ENCODE data around the gene PPM1L.

The PPM1L gene

GRCh38 chr3:161016417-161017313, 260.6 kb downstream of the PPM1L start:
- DNase-seq = no peak
- Histone ChIP-seq H2AFZ (ENCODE audit: low read length) (no peak overlapping the region), H3K27ac (ENCODE audit: low read length) (no peak overlapping the region), H3K4me2 (ENCODE audit: low read depth, low read length) (no peak overlapping the region), H3K27me3 (replicated peaks; ENCODE audit: insufficient read depth, low read length) (no peaks in the 10 kb centered on the region), H3K9me3 (replicated peaks; ENCODE audit: insufficient read depth, low read length) (no peaks in the 10 kb centered on the region), H3K9ac (ENCODE audit: low read length) (no peak overlapping the region), H3K79me2 (ENCODE audit: low read length) (no peaks in the 10 kb centered on the region), H3K9me2 (replicated peaks; ENCODE audit: insufficient read depth, low read length) (no peaks in the 10 kb centered on the region), H3K4me1 (ENCODE audit: low read length) (no peaks in the 10 kb centered on the region), H4K20me1 (ENCODE audit: insufficient read depth, low read length) (no peaks in the 10 kb centered on the region), H3K4me3 (ENCODE audit: low read length) (no peak overlapping the region), H3F3A (ENCODE audit: insufficient read depth, low read length) (no peaks in the 10 kb centered on the region), H3K36me3 (replicated peaks; ENCODE audit: insufficient read depth, low read length) (no peaks in the 10 kb centered on the region)
- TF ChIP-seq CTCF (IDR thresholded peaks at IDR 0.05; ENCODE audit: low read length) = no peak
- TF ChIP-seq EZH2 (optimal IDR thresholded peaks at IDR 0.05; ENCODE audit: low read depth, low read length) = no peak
- no peak for TF ChIP-seq EZH2phosphoT487 (IDR thresholded peaks at IDR 0.05; ENCODE audit: low read length)

GRCh38 chr3:161017971-161018370, 261.9 kb downstream of the PPM1L start:
- no peak for TF ChIP-seq CTCF (IDR thresholded peaks at IDR 0.05; ENCODE audit: low read length)
- TF ChIP-seq EZH2phosphoT487 (IDR thresholded peaks at IDR 0.05; ENCODE audit: low read length) = no peak
- TF ChIP-seq EZH2 (optimal IDR thresholded peaks at IDR 0.05; ENCODE audit: low read depth, low read length) = no peak
- Histone ChIP-seq H3K36me3 (replicated peaks; ENCODE audit: insufficient read depth, low read length) (no peaks in the 10 kb centered on the region), H3F3A (ENCODE audit: insufficient read depth, low read length) (no peaks in the 10 kb centered on the region), H2AFZ (ENCODE audit: low read length) (no peak overlapping the region), H3K79me2 (ENCODE audit: low read length) (no peaks in the 10 kb centered on the region), H3K9me3 (replicated peaks; ENCODE audit: insufficient read depth, low read length) (no peaks in the 10 kb centered on the region), H3K9ac (ENCODE audit: low read length) (no peak overlapping the region), H3K27me3 (replicated peaks; ENCODE audit: insufficient read depth, low read length) (no peaks in the 10 kb centered on the region), H4K20me1 (ENCODE audit: insufficient read depth, low read length) (no peaks in the 10 kb centered on the region), H3K4me3 (ENCODE audit: low read length) (no peak overlapping the region), H3K4me2 (ENCODE audit: low read depth, low read length) (no peak overlapping the region), H3K4me1 (ENCODE audit: low read length) (no peaks in the 10 kb centered on the region), H3K27ac (ENCODE audit: low read length) (no peak overlapping the region), H3K9me2 (replicated peaks; ENCODE audit: insufficient read depth, low read length) (no peaks in the 10 kb centered on the region)
- DNase-seq = no peak

- Histone ChIP-seq H3K9ac (ENCODE audit: low read length) (no peak overlapping the region), H3K9me2 (replicated peaks; ENCODE audit: insufficient read depth, low read length) (no peaks in the 10 kb centered on the region), H4K20me1 (ENCODE audit: insufficient read depth, low read length) (no peaks in the 10 kb centered on the region), H3K9me3 (replicated peaks; ENCODE audit: insufficient read depth, low read length) (no peaks in the 10 kb centered on the region), H3K4me3 (ENCODE audit: low read length) (no peak overlapping the region), H3K79me2 (ENCODE audit: low read length) (no peaks in the 10 kb centered on the region), H3F3A (ENCODE audit: insufficient read depth, low read length) (no peaks in the 10 kb centered on the region), H3K27ac (ENCODE audit: low read length) (no peak overlapping the region), H3K36me3 (replicated peaks; ENCODE audit: insufficient read depth, low read length) (no peaks in the 10 kb centered on the region), H2AFZ (ENCODE audit: low read length) (no peak overlapping the region), H3K27me3 (replicated peaks; ENCODE audit: insufficient read depth, low read length) (no peaks in the 10 kb centered on the region), H3K4me2 (ENCODE audit: low read depth, low read length) (no peak overlapping the region), H3K4me1 (ENCODE audit: low read length) (no peaks in the 10 kb centered on the region)
- TF ChIP-seq EZH2phosphoT487 (IDR thresholded peaks at IDR 0.05; ENCODE audit: low read length) (no peak), CTCF (IDR thresholded peaks at IDR 0.05; ENCODE audit: low read length) (no peak), EZH2 (optimal IDR thresholded peaks at IDR 0.05; ENCODE audit: low read depth, low read length) (no peak)
- DNase-seq = no peak
These were observed 264.2 kb downstream of the PPM1L start for GRCh38 chr3:161020256-161020655.
